Activated CD4-positive, alpha-beta T cell treated with anti-CD3 and anti-CD28 coated beads, Interleukin-2, amount 10 ng/mL, durations not matched to agents 7 days and 5 days (primary cell): ENCODE results near the gene TMEFF1. TPM values are rescaled to one million over a fixed set of nuclear protein-coding genes. Genes with fewer than 3 reads are reported as not detected.
"Not testable (repeated sequence)": the region's sequence is repeated elsewhere in the genome, so short reads cannot be mapped to it uniquely, and the experiment has no call there.

Experiments used
- CTCF ChIA-PET: fragments of 350-600 bp; sonication (Branson Sonifier 250); formaldehyde crosslinking; loops from one replicate; lab custom pipeline; 2021; ENCODE audit warnings: antibody characterized with exemption; lab: Charles Lee
- POLR2A ChIA-PET: fragments of 350-600 bp; sonication (Branson Sonifier 250); formaldehyde crosslinking; loops from one replicate; lab custom pipeline; 2021; ENCODE audit warnings: antibody characterized with exemption; lab: Charles Lee
- DNase-seq: peaks from one replicate; pipeline ENCODE4 v3.0.0-alpha.2; 2020
- H3K27ac Mint-ChIP-seq: one replicate; pipeline ENCODE4 v1.8.0; 2021; ENCODE audit warnings: mild to moderate bottlenecking, moderate library complexity, mixed read lengths
- H3K27me3 Mint-ChIP-seq: one replicate; pipeline ENCODE4 v1.8.0; 2021; ENCODE audit warnings: mixed read lengths
- H3K36me3 Mint-ChIP-seq: one replicate; pipeline ENCODE4 v1.8.0; 2021; ENCODE audit warnings: low read depth, mixed read lengths
- H3K4me1 Mint-ChIP-seq: one replicate; pipeline ENCODE4 v1.8.0; 2021; ENCODE audit warnings: mixed read lengths
- H3K4me3 Mint-ChIP-seq: one replicate; pipeline ENCODE4 v1.8.0; 2021; ENCODE audit warnings: mild to moderate bottlenecking, moderate library complexity, mixed read lengths
- H3K9me3 Mint-ChIP-seq: one replicate; pipeline ENCODE4 v1.8.0; 2021; ENCODE audit warnings: mixed read lengths
- total RNA-seq, 2 experiments: library from RNA; stranded (reverse); gene quantifications; one replicate each; pipeline ENCODE4 v1.2.3, GENCODE V29; 2021

Gene TMEFF1
- total RNA-seq, 2 experiments from 2014 or later, result not detected

- Mint-ChIP-seq H3K27ac (no peak overlapping the region), H3K4me3 (no peak overlapping the region), H3K27me3 (no peaks in the 10 kb centered on the region), H3K4me1 (no peaks in the 10 kb centered on the region), H3K36me3 (no peaks in the 10 kb centered on the region), H3K9me3 (no peaks in the 10 kb centered on the region)
- ChIA-PET POLR2A (no interaction called here), CTCF (no interaction called here)
- no peak for DNase-seq
Measured at GRCh38 chr9:100515578-100516494, 42.9 kb downstream of the TMEFF1 start.

- Mint-ChIP-seq H3K4me3 (no peak overlapping the region), H3K27ac (no peak overlapping the region), H3K4me1 (peaks cover 4% of the 10 kb centered on the region), H3K27me3 (no peaks in the 10 kb centered on the region), H3K36me3 (no peaks in the 10 kb centered on the region), H3K9me3 (no peaks in the 10 kb centered on the region)
- POLR2A ChIA-PET, result no interaction called here
- CTCF ChIA-PET, result no interaction called here
- DNase-seq, result no peak
Measured at GRCh38 chr9:100521282-100521681, 48.3 kb downstream of the TMEFF1 start.

- H3K27me3 Mint-ChIP-seq, result no peaks in the 10 kb centered on the region
Measured at GRCh38 chr9:100525563-100525962, 52.6 kb downstream of the TMEFF1 start.

GRCh38 chr9:100527180-100527794 is 54.3 kb downstream of the TMEFF1 start:
- H3K27ac Mint-ChIP-seq, H3K27me3 Mint-ChIP-seq, POLR2A ChIA-PET, H3K9me3 Mint-ChIP-seq, CTCF ChIA-PET, DNase-seq, H3K4me1 Mint-ChIP-seq, H3K4me3 Mint-ChIP-seq, H3K36me3 Mint-ChIP-seq: not testable (repeated sequence)

More at GRCh38 chr9:100525563-100525962, 52.6 kb downstream of the TMEFF1 start:
- peaks cover 4% of the 10 kb centered on the region for H3K4me1 Mint-ChIP-seq
- CTCF ChIA-PET, result no interaction called here
- H3K4me3 Mint-ChIP-seq, result no peak overlapping the region
- POLR2A ChIA-PET, result no interaction called here
- H3K36me3 Mint-ChIP-seq, result no peaks in the 10 kb centered on the region
- H3K27ac Mint-ChIP-seq, result no peak overlapping the region
- no peak for DNase-seq
- H3K9me3 Mint-ChIP-seq, result peaks cover 2% of the 10 kb centered on the region

- ChIA-PET POLR2A (no interaction called here), CTCF (no interaction called here)
- Mint-ChIP-seq H3K4me1 (no peaks in the 10 kb centered on the region), H3K4me3 (no peak overlapping the region), H3K27me3 (no peaks in the 10 kb centered on the region), H3K27ac (no peak overlapping the region), H3K36me3 (no peaks in the 10 kb centered on the region), H3K9me3 (no peaks in the 10 kb centered on the region)
- DNase-seq, result no peak
Measured at GRCh38 chr9:100534401-100534800, 61.5 kb downstream of the TMEFF1 start.

GRCh38 chr9:100540327-100540726 is 67.4 kb downstream of the TMEFF1 start:
- Mint-ChIP-seq H3K4me3 (no peak overlapping the region), H3K9me3 (peaks cover 3% of the 10 kb centered on the region), H3K27me3 (no peaks in the 10 kb centered on the region), H3K4me1 (no peaks in the 10 kb centered on the region), H3K27ac (no peak overlapping the region), H3K36me3 (no peaks in the 10 kb centered on the region)
- no peak for DNase-seq
- ChIA-PET POLR2A (no interaction called here), CTCF (interaction anchor here (0.6 kb wide), 1 partner anchor 1753 kb away, joined by 3 read pairs; no protein-coding TSS in a partner anchor)

GRCh38 chr9:100549048-100549447 is 76.1 kb downstream of the TMEFF1 start:
- CTCF ChIA-PET, result no interaction called here
- H3K27me3 Mint-ChIP-seq, result no peaks in the 10 kb centered on the region
- no peak overlapping the region for H3K27ac Mint-ChIP-seq
- POLR2A ChIA-PET, result no interaction called here
- no peaks in the 10 kb centered on the region for H3K4me1 Mint-ChIP-seq
- H3K36me3 Mint-ChIP-seq, result no peaks in the 10 kb centered on the region
- no peak for DNase-seq
- H3K9me3 Mint-ChIP-seq, result peaks cover 7% of the 10 kb centered on the region
- H3K4me3 Mint-ChIP-seq, result no peak overlapping the region

GRCh38 chr9:100554935-100555401 is 82.0 kb downstream of the TMEFF1 start:
- POLR2A ChIA-PET, result no interaction called here
- H3K9me3 Mint-ChIP-seq, result no peaks in the 10 kb centered on the region

GRCh38 chr9:100555471-100555870 is 82.5 kb downstream of the TMEFF1 start:
- Mint-ChIP-seq H3K36me3 (no peaks in the 10 kb centered on the region), H3K4me3 (no peak overlapping the region), H3K27me3 (no peaks in the 10 kb centered on the region), H3K9me3 (no peaks in the 10 kb centered on the region), H3K27ac (no peak overlapping the region), H3K4me1 (no peaks in the 10 kb centered on the region)
- DNase-seq, result no peak
- ChIA-PET CTCF (no interaction called here), POLR2A (no interaction called here)

More at GRCh38 chr9:100554935-100555401, 82.0 kb downstream of the TMEFF1 start:
- Mint-ChIP-seq H3K4me3 (no peak overlapping the region), H3K27ac (no peak overlapping the region), H3K36me3 (no peaks in the 10 kb centered on the region), H3K27me3 (no peaks in the 10 kb centered on the region), H3K4me1 (no peaks in the 10 kb centered on the region)
- CTCF ChIA-PET, result no interaction called here
- DNase-seq, result no peak

- Mint-ChIP-seq H3K9me3 (no peaks in the 10 kb centered on the region), H3K36me3 (no peaks in the 10 kb centered on the region), H3K4me3 (no peak overlapping the region), H3K27me3 (peaks cover 3% of the 10 kb centered on the region), H3K27ac (no peak overlapping the region), H3K4me1 (no peaks in the 10 kb centered on the region)
- POLR2A ChIA-PET, result no interaction called here
- CTCF ChIA-PET, result interaction anchor here (0.6 kb wide), 1 partner anchor 1517 kb away, joined by 3 read pairs; no protein-coding TSS in a partner anchor
- DNase-seq, result no peak
Measured at GRCh38 chr9:100557053-100557452, 84.1 kb downstream of the TMEFF1 start.

- H3K27ac Mint-ChIP-seq, result no peak overlapping the region
- no peak for DNase-seq
- ChIA-PET CTCF (no interaction called here), POLR2A (no interaction called here)
- no peak overlapping the region for H3K4me3 Mint-ChIP-seq
- no peaks in the 10 kb centered on the region for H3K36me3 Mint-ChIP-seq
- no peaks in the 10 kb centered on the region for H3K4me1 Mint-ChIP-seq
- H3K27me3 Mint-ChIP-seq, result peaks cover 3% of the 10 kb centered on the region
- no peaks in the 10 kb centered on the region for H3K9me3 Mint-ChIP-seq
Measured at GRCh38 chr9:100561256-100561655, 88.3 kb downstream of the TMEFF1 start.

- H3K9me3 Mint-ChIP-seq, result no peaks in the 10 kb centered on the region
- CTCF ChIA-PET, result no interaction called here
Measured at GRCh38 chr9:100567856-100568255, 94.9 kb downstream of the TMEFF1 start.

GRCh38 chr9:100573655-100574260 is 100.8 kb downstream of the TMEFF1 start:
- no peak overlapping the region for H3K27ac Mint-ChIP-seq
- CTCF ChIA-PET, result interaction anchor here (0.6 kb wide), 1 partner anchor 313 kb away, joined by 4 read pairs; no protein-coding TSS in a partner anchor

More at GRCh38 chr9:100567856-100568255, 94.9 kb downstream of the TMEFF1 start:
- no peak for DNase-seq
- Mint-ChIP-seq H3K27me3 (no peaks in the 10 kb centered on the region), H3K4me1 (no peaks in the 10 kb centered on the region), H3K4me3 (no peak overlapping the region), H3K36me3 (no peaks in the 10 kb centered on the region), H3K27ac (no peak overlapping the region)
- POLR2A ChIA-PET, result no interaction called here

More at GRCh38 chr9:100573655-100574260, 100.8 kb downstream of the TMEFF1 start:
- POLR2A ChIA-PET, result no interaction called here
- H3K4me3 Mint-ChIP-seq, result no peak overlapping the region
- H3K9me3 Mint-ChIP-seq, result no peaks in the 10 kb centered on the region
- H3K4me1 Mint-ChIP-seq, result no peaks in the 10 kb centered on the region
- no peak for DNase-seq
- no peaks in the 10 kb centered on the region for H3K36me3 Mint-ChIP-seq
- H3K27me3 Mint-ChIP-seq, result no peaks in the 10 kb centered on the region
